Chondrocyte (in vitro differentiated cells): Measurements from ENCODE around the gene USP32. TPM values are rescaled to one million over a fixed set of nuclear protein-coding genes. Genes with fewer than 3 reads are reported as not detected.
"Not testable (repeated sequence)": the region's sequence is repeated elsewhere in the genome, so short reads cannot be mapped to it uniquely, and the experiment has no call there.

ENCODE experiments used
- DNase-seq: peaks from one replicate; pipeline ENCODE4 v3.0.0; 2021; ENCODE audit warnings: mixed read lengths, low spot score
- H3K27ac Mint-ChIP-seq: one replicate; pipeline ENCODE4 v1.8.0; 2021; ENCODE audit warnings: mild to moderate bottlenecking, moderate library complexity, mixed read lengths; ENCODE audit not compliant: unreplicated experiment
- H3K27me3 Mint-ChIP-seq: 2 replicates; pipeline ENCODE4 v1.8.0; 2021; ENCODE audit warnings: low read depth, mixed read lengths
- H3K36me3 Mint-ChIP-seq: 2 replicates; pipeline ENCODE4 v1.8.0; 2021; ENCODE audit warnings: low read depth, mixed read lengths
- H3K4me1 Mint-ChIP-seq: 2 replicates; pipeline ENCODE4 v1.8.0; 2021; ENCODE audit warnings: low read depth, mild to moderate bottlenecking, mixed read lengths
- H3K4me3 Mint-ChIP-seq: one replicate; pipeline ENCODE4 v1.8.0; 2021; ENCODE audit warnings: mild to moderate bottlenecking, moderate library complexity, mixed read lengths; ENCODE audit not compliant: unreplicated experiment
- H3K9me3 Mint-ChIP-seq: 2 replicates; pipeline ENCODE4 v1.8.0; 2021; ENCODE audit warnings: low read depth, mixed read lengths
- CTCF ChIP-seq: fragments of 200-600 bp; sonication (generic); IDR thresholded peaks from 2 replicates; pipeline ENCODE4 v1.5.0; 2021; ENCODE audit warnings: antibody characterized with exemption, mild to moderate bottlenecking, moderate library complexity
- total RNA-seq: library from RNA; stranded (reverse); gene quantifications from 3 replicates; pipeline ENCODE4 v1.2.1, GENCODE V29; 2021

The USP32 gene
- total RNA-seq, 1 donor from 2014 or later: 42.2 TPM

- Mint-ChIP-seq H3K27ac (peak overlapping the region; percentile 99), H3K27me3 (no peaks in the 10 kb centered on the region), H3K9me3 (no peaks in the 10 kb centered on the region), H3K4me1 (peaks cover 47% of the 10 kb centered on the region), H3K4me3 (peak overlapping the region; percentile 85), H3K36me3 (no peaks in the 10 kb centered on the region)
- no peak for DNase-seq
- no peak for TF ChIP-seq CTCF
Observed at GRCh38 chr17:60390925-60391470, 935 bp downstream of the USP32 start.

DNA sequence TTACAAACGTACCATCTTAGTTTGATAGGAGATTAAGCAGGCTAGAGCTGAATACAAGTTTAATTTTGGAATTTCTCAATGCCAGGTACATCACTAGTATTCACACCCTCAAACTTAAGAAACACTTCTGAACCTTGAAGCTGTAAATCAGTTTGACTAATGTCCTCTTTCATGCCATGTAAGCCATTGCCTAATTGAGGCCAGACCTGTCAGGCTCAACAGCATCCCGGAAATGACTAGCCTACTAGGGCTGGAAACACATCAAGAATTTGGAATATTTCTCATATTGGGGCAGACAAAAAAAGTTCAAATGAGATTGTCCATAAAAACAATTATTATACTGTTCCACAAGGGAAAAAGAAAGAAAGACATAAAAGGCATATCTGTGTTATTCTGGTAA, 1.7 kb downstream of the USP32 start:
- Mint-ChIP-seq H3K27ac (peak overlapping the region; percentile 99), H3K4me1 (peaks cover 54% of the 10 kb centered on the region)
- DNase-seq: no peak

GRCh38 chr17:60388742-60389141, 3.2 kb downstream of the USP32 start:
- no peak for TF ChIP-seq CTCF
- Mint-ChIP-seq H3K4me1 (peaks cover 65% of the 10 kb centered on the region), H3K36me3 (peaks cover 2% of the 10 kb centered on the region), H3K27me3 (no peaks in the 10 kb centered on the region), H3K9me3 (no peaks in the 10 kb centered on the region), H3K4me3 (no peak overlapping the region), H3K27ac (peak overlapping the region; percentile 27)
- DNase-seq: no peak

More for the DNA sequence above, 1.7 kb downstream of the USP32 start:
- Mint-ChIP-seq H3K9me3 (no peaks in the 10 kb centered on the region), H3K4me3 (peak overlapping the region; percentile 85), H3K27me3 (no peaks in the 10 kb centered on the region), H3K36me3 (no peaks in the 10 kb centered on the region)
- TF ChIP-seq CTCF: no peak

DNA sequence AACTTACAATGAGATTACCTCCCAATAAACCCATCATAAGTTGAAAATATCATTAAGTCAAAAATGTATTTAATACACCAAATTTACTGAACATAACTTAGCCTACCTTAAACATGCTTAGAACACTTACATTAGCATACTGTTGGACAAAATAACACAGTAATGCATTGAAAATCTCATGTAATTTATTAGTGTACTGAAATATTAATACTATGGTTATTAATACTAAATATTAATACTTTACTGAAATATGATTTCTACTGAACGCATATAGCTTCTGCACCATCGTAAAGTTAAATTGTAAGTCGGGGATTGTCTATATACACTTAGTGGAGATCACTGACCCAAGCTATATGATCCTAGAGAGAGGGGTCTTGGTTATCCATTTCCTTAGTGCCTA, 4.3 kb downstream of the USP32 start:
- peaks cover 62% of the 10 kb centered on the region for H3K4me1 Mint-ChIP-seq
- peaks cover 2% of the 10 kb centered on the region for H3K36me3 Mint-ChIP-seq
- H3K9me3 Mint-ChIP-seq: no peaks in the 10 kb centered on the region
- TF ChIP-seq CTCF: no peak
- H3K4me3 Mint-ChIP-seq: no peak overlapping the region
- DNase-seq: no peak
- H3K27me3 Mint-ChIP-seq: no peaks in the 10 kb centered on the region
- H3K27ac Mint-ChIP-seq: no peak overlapping the region

GRCh38 chr17:60386147-60387058, 5.5 kb downstream of the USP32 start:
- no peak overlapping the region for H3K4me3 Mint-ChIP-seq
- H3K4me1 Mint-ChIP-seq: peaks cover 60% of the 10 kb centered on the region
- DNase-seq: no peak
- TF ChIP-seq CTCF: no peak
- no peaks in the 10 kb centered on the region for H3K27me3 Mint-ChIP-seq
- peaks cover 2% of the 10 kb centered on the region for H3K36me3 Mint-ChIP-seq
- no peaks in the 10 kb centered on the region for H3K9me3 Mint-ChIP-seq
- H3K27ac Mint-ChIP-seq: peak overlapping the region; percentile 24

GRCh38 chr17:60384921-60385320, 7.0 kb downstream of the USP32 start:
- not testable (repeated sequence) for H3K4me3 Mint-ChIP-seq, H3K27ac Mint-ChIP-seq, DNase-seq, H3K27me3 Mint-ChIP-seq, H3K36me3 Mint-ChIP-seq, H3K9me3 Mint-ChIP-seq
- peaks cover 49% of the 10 kb centered on the region for H3K4me1 Mint-ChIP-seq
